ENCODE measurements around the gene SMARCC1.

Gene SMARCC1

GRCh38 chr3:47641739-47642138 lies 140.0 kb downstream of the SMARCC1 start:
- no peak overlapping the region for H3K4me3 ChIP-seq (ENCODE audit: low read length)
- peaks cover 8% of the 10 kb centered on the region for H3K36me3 ChIP-seq (ENCODE audit: control insufficient read depth, insufficient read depth, low read length)
- H3K27ac ChIP-seq (ENCODE audit: low read depth, low read length): no peak overlapping the region
- no peaks in the 10 kb centered on the region for H3K27me3 ChIP-seq (ENCODE audit: control insufficient read depth, insufficient read depth, low read length)
- peaks cover 3% of the 10 kb centered on the region for H3K4me1 ChIP-seq (ENCODE audit: control insufficient read depth, insufficient read depth, low read length)
- no peak overlapping the region for H3K9ac ChIP-seq (ENCODE audit: low read length)

- H3K27me3 ChIP-seq (ENCODE audit: control insufficient read depth, insufficient read depth, low read length): no peaks in the 10 kb centered on the region
- H3K4me1 ChIP-seq (ENCODE audit: control insufficient read depth, insufficient read depth, low read length): no peaks in the 10 kb centered on the region
- no peak overlapping the region for H3K27ac ChIP-seq (ENCODE audit: low read depth, low read length)
- no peak overlapping the region for H3K9ac ChIP-seq (ENCODE audit: low read length)
- no peak overlapping the region for H3K4me3 ChIP-seq (ENCODE audit: low read length)
- peaks cover 3% of the 10 kb centered on the region for H3K36me3 ChIP-seq (ENCODE audit: control insufficient read depth, insufficient read depth, low read length)
These were observed 144.8 kb downstream of the SMARCC1 start for GRCh38 chr3:47636921-47637320.

- Histone ChIP-seq H3K4me1 (ENCODE audit: control insufficient read depth, insufficient read depth, low read length) (no peaks in the 10 kb centered on the region), H3K27ac (ENCODE audit: low read depth, low read length) (no peak overlapping the region)
These were observed 145.5 kb downstream of the SMARCC1 start for GRCh38 chr3:47636225-47636624.

GRCh38 chr3:47635536-47635935 lies 146.2 kb downstream of the SMARCC1 start:
- no peaks in the 10 kb centered on the region for H3K4me1 ChIP-seq (ENCODE audit: control insufficient read depth, insufficient read depth, low read length)
- no peaks in the 10 kb centered on the region for H3K36me3 ChIP-seq (ENCODE audit: control insufficient read depth, insufficient read depth, low read length)
- no peak overlapping the region for H3K27ac ChIP-seq (ENCODE audit: low read depth, low read length)
- no peak overlapping the region for H3K9ac ChIP-seq (ENCODE audit: low read length)
- H3K27me3 ChIP-seq (ENCODE audit: control insufficient read depth, insufficient read depth, low read length): no peaks in the 10 kb centered on the region
- no peak overlapping the region for H3K4me3 ChIP-seq (ENCODE audit: low read length)

More at GRCh38 chr3:47636225-47636624, 145.5 kb downstream of the SMARCC1 start:
- Histone ChIP-seq H3K36me3 (ENCODE audit: control insufficient read depth, insufficient read depth, low read length) (peaks cover 2% of the 10 kb centered on the region), H3K4me3 (ENCODE audit: low read length) (no peak overlapping the region), H3K27me3 (ENCODE audit: control insufficient read depth, insufficient read depth, low read length) (no peaks in the 10 kb centered on the region), H3K9ac (ENCODE audit: low read length) (no peak overlapping the region)

- Histone ChIP-seq H3K27me3 (ENCODE audit: control insufficient read depth, insufficient read depth, low read length) (no peaks in the 10 kb centered on the region), H3K36me3 (ENCODE audit: control insufficient read depth, insufficient read depth, low read length) (no peaks in the 10 kb centered on the region), H3K9ac (ENCODE audit: low read length) (no peak overlapping the region), H3K4me1 (ENCODE audit: control insufficient read depth, insufficient read depth, low read length) (no peaks in the 10 kb centered on the region), H3K4me3 (ENCODE audit: low read length) (no peak overlapping the region), H3K27ac (ENCODE audit: low read depth, low read length) (no peak overlapping the region)
These were observed 146.7 kb downstream of the SMARCC1 start for GRCh38 chr3:47634996-47635395.

- Histone ChIP-seq H3K36me3 (ENCODE audit: control insufficient read depth, insufficient read depth, low read length) (no peaks in the 10 kb centered on the region), H3K27ac (ENCODE audit: low read depth, low read length) (no peak overlapping the region)
These were observed 150.9 kb downstream of the SMARCC1 start for GRCh38 chr3:47630810-47631209.

GRCh38 chr3:47629770-47630169 lies 151.9 kb downstream of the SMARCC1 start:
- Histone ChIP-seq H3K27ac (ENCODE audit: low read depth, low read length) (no peak overlapping the region), H3K9ac (ENCODE audit: low read length) (no peak overlapping the region), H3K4me3 (ENCODE audit: low read length) (no peak overlapping the region), H3K4me1 (ENCODE audit: control insufficient read depth, insufficient read depth, low read length) (no peaks in the 10 kb centered on the region), H3K36me3 (ENCODE audit: control insufficient read depth, insufficient read depth, low read length) (no peaks in the 10 kb centered on the region), H3K27me3 (ENCODE audit: control insufficient read depth, insufficient read depth, low read length) (no peaks in the 10 kb centered on the region)

More at GRCh38 chr3:47630810-47631209, 150.9 kb downstream of the SMARCC1 start:
- no peaks in the 10 kb centered on the region for H3K27me3 ChIP-seq (ENCODE audit: control insufficient read depth, insufficient read depth, low read length)
- no peak overlapping the region for H3K4me3 ChIP-seq (ENCODE audit: low read length)
- no peak overlapping the region for H3K9ac ChIP-seq (ENCODE audit: low read length)
- H3K4me1 ChIP-seq (ENCODE audit: control insufficient read depth, insufficient read depth, low read length): no peaks in the 10 kb centered on the region

- H3K27ac ChIP-seq (ENCODE audit: low read depth, low read length): no peak overlapping the region
- H3K36me3 ChIP-seq (ENCODE audit: control insufficient read depth, insufficient read depth, low read length): no peaks in the 10 kb centered on the region
- H3K4me1 ChIP-seq (ENCODE audit: control insufficient read depth, insufficient read depth, low read length): no peaks in the 10 kb centered on the region
- no peaks in the 10 kb centered on the region for H3K27me3 ChIP-seq (ENCODE audit: control insufficient read depth, insufficient read depth, low read length)
- no peak overlapping the region for H3K4me3 ChIP-seq (ENCODE audit: low read length)
- no peak overlapping the region for H3K9ac ChIP-seq (ENCODE audit: low read length)
These were observed 153.3 kb downstream of the SMARCC1 start for GRCh38 chr3:47628426-47628825.

- Histone ChIP-seq H3K4me1 (ENCODE audit: control insufficient read depth, insufficient read depth, low read length) (no peaks in the 10 kb centered on the region), H3K36me3 (ENCODE audit: control insufficient read depth, insufficient read depth, low read length) (peaks cover 7% of the 10 kb centered on the region), H3K27me3 (ENCODE audit: control insufficient read depth, insufficient read depth, low read length) (no peaks in the 10 kb centered on the region), H3K9ac (ENCODE audit: low read length) (no peak overlapping the region), H3K27ac (ENCODE audit: low read depth, low read length) (no peak overlapping the region), H3K4me3 (ENCODE audit: low read length) (no peak overlapping the region)
These were observed 158.8 kb downstream of the SMARCC1 start for GRCh38 chr3:47622671-47623461.

GRCh38 chr3:47617086-47618010 lies 164.3 kb downstream of the SMARCC1 start:
- H3K36me3 ChIP-seq (ENCODE audit: control insufficient read depth, insufficient read depth, low read length): peaks cover 14% of the 10 kb centered on the region

GRCh38 chr3:47614788-47615187 lies 166.9 kb downstream of the SMARCC1 start:
- H3K4me1 ChIP-seq (ENCODE audit: control insufficient read depth, insufficient read depth, low read length): peaks cover 14% of the 10 kb centered on the region
- H3K27me3 ChIP-seq (ENCODE audit: control insufficient read depth, insufficient read depth, low read length): no peaks in the 10 kb centered on the region
- H3K9ac ChIP-seq (ENCODE audit: low read length): no peak overlapping the region
- no peak overlapping the region for H3K4me3 ChIP-seq (ENCODE audit: low read length)
- peaks cover 17% of the 10 kb centered on the region for H3K36me3 ChIP-seq (ENCODE audit: control insufficient read depth, insufficient read depth, low read length)
- no peak overlapping the region for H3K27ac ChIP-seq (ENCODE audit: low read depth, low read length)

More at GRCh38 chr3:47617086-47618010, 164.3 kb downstream of the SMARCC1 start:
- no peak overlapping the region for H3K4me3 ChIP-seq (ENCODE audit: low read length)
- peaks cover 9% of the 10 kb centered on the region for H3K4me1 ChIP-seq (ENCODE audit: control insufficient read depth, insufficient read depth, low read length)
- H3K27me3 ChIP-seq (ENCODE audit: control insufficient read depth, insufficient read depth, low read length): no peaks in the 10 kb centered on the region
- H3K9ac ChIP-seq (ENCODE audit: low read length): no peak overlapping the region
- no peak overlapping the region for H3K27ac ChIP-seq (ENCODE audit: low read depth, low read length)

- H3K27me3 ChIP-seq (ENCODE audit: control insufficient read depth, insufficient read depth, low read length): no peaks in the 10 kb centered on the region
- H3K9ac ChIP-seq (ENCODE audit: low read length): no peak overlapping the region
- H3K4me3 ChIP-seq (ENCODE audit: low read length): no peak overlapping the region
- H3K4me1 ChIP-seq (ENCODE audit: control insufficient read depth, insufficient read depth, low read length): peaks cover 14% of the 10 kb centered on the region
- H3K36me3 ChIP-seq (ENCODE audit: control insufficient read depth, insufficient read depth, low read length): peaks cover 16% of the 10 kb centered on the region
- H3K27ac ChIP-seq (ENCODE audit: low read depth, low read length): peak overlapping the region; percentile 56
These were observed 168.0 kb downstream of the SMARCC1 start for GRCh38 chr3:47613722-47614121.

All from rectal smooth muscle tissue (tissue), 1 donor.